Keratinocyte (primary cell): Measurements from ENCODE around the gene MGAT1. TPM values are rescaled to one million over a fixed set of nuclear protein-coding genes. Genes with fewer than 3 reads are reported as not detected.

ENCODE experiments used
- DNase-seq: peaks from one replicate; pipeline ENCODE4 v3.0.0-alpha.2; 2011; ENCODE audit warnings: low read depth, missing footprints, low spot score
- FAIRE-seq: peaks from 2 replicates; lab custom pipeline; 2011; peaks lifted over from hg19 to GRCh38; lab: Jason Lieb, UNC
- H2AFZ ChIP-seq: 2 replicates; pipeline ENCODE4 v1.6.0; 2012; ENCODE audit warnings: low read length, control low read depth, inconsistent platforms; ENCODE audit not compliant: control insufficient read depth
- H3K27ac ChIP-seq: 2 replicates; pipeline ENCODE4 v1.5.1; 2011; ENCODE audit warnings: low read length; ENCODE audit not compliant: control insufficient read depth, insufficient read depth
- H3K27me3 ChIP-seq: 3 replicates; pipeline ENCODE4 v1.6.0; 2011; ENCODE audit warnings: low read length; ENCODE audit not compliant: control insufficient read depth, insufficient read depth; ENCODE audit errors: extremely low read depth
- H3K36me3 ChIP-seq, 2 experiments: 2 replicates in 1 of 2; 3 replicates in 1 of 2; pipeline ENCODE4 v1.5.1; 2011; ENCODE audit warnings: low read length in 2 of 2, mild to moderate bottlenecking in 1 of 2; ENCODE audit not compliant: control insufficient read depth in 2 of 2, insufficient read depth in 2 of 2; ENCODE audit errors: extremely low read depth in 1 of 2
- H3K4me1 ChIP-seq: 3 replicates; pipeline ENCODE4 v1.5.1; 2011; ENCODE audit warnings: low read length; ENCODE audit not compliant: control insufficient read depth, insufficient read depth; ENCODE audit errors: extremely low read depth
- H3K4me2 ChIP-seq: 3 replicates; pipeline ENCODE4 v1.6.0; 2011; ENCODE audit warnings: low read depth, low read length; ENCODE audit not compliant: control insufficient read depth, insufficient read depth; ENCODE audit errors: extremely low read depth
- H3K4me3 ChIP-seq, 3 experiments: fragments of 200-600 bp in 1 of 3; sonication (generic) in 1 of 3; 2 replicates in 2 of 3; 3 replicates in 1 of 3; pipeline ENCODE4 v1.5.1; 2011 to 2016; ENCODE audit warnings: low read length in 3 of 3, mild to moderate bottlenecking in 3 of 3, control low read depth in 2 of 3, inconsistent platforms in 1 of 3, low read depth in 1 of 3, mixed read lengths in 1 of 3, mixed run types in 1 of 3, moderate library complexity in 1 of 3; ENCODE audit not compliant: control insufficient read depth in 2 of 3, insufficient read depth in 2 of 3; ENCODE audit errors: extremely low read depth in 1 of 3
- H3K79me2 ChIP-seq: 2 replicates; pipeline ENCODE4 v1.6.0; 2012; ENCODE audit warnings: low read length; ENCODE audit not compliant: control insufficient read depth, insufficient read depth
- H3K9ac ChIP-seq: 3 replicates; pipeline ENCODE4 v1.6.0; 2011; ENCODE audit warnings: low read length; ENCODE audit not compliant: control insufficient read depth, insufficient read depth; ENCODE audit errors: extremely low read depth
- H3K9me1 ChIP-seq: 3 replicates; pipeline ENCODE4 v1.6.0; 2011; ENCODE audit warnings: low read length; ENCODE audit not compliant: control insufficient read depth, insufficient read depth; ENCODE audit errors: extremely low read depth
- H3K9me3 ChIP-seq: 2 replicates; pipeline ENCODE4 v1.5.1; 2012; ENCODE audit warnings: low read depth, low read length; ENCODE audit not compliant: control insufficient read depth
- H4K20me1 ChIP-seq: 3 replicates; pipeline ENCODE4 v1.6.0; 2011; ENCODE audit warnings: low read length; ENCODE audit not compliant: control insufficient read depth, insufficient read depth; ENCODE audit errors: extremely low read depth
- CTCF ChIP-seq, 3 experiments: IDR thresholded peaks in 1 of 3; conservative IDR thresholded peaks in 1 of 3; optimal IDR thresholded peaks in 1 of 3; 2 replicates in 2 of 3; 3 replicates in 1 of 3; pipeline versions ENCODE3 to v1.5.1; 2011; ENCODE audit warnings: low read length in 3 of 3, mild to moderate bottlenecking in 3 of 3, moderate library complexity in 2 of 3, control low read depth in 1 of 3, inconsistent platforms in 1 of 3; ENCODE audit not compliant: insufficient read depth in 2 of 3; ENCODE audit errors: extremely low read depth in 1 of 3
- EZH2 ChIP-seq: IDR thresholded peaks from one replicate; pipeline ENCODE4 v1.6.1; 2012; ENCODE audit warnings: inconsistent platforms, mild to moderate bottlenecking, low read length, moderate library complexity
- dilution Hi-C: fragments of 300-500 bp; cut with MboI; formaldehyde crosslinking; loops from one replicate; pipeline ENCODE4 v1.7.0; 2020; ENCODE audit warnings: low sequenced_read_pairs; ENCODE audit not compliant: extremely low pct_ligation_motif_present
- polyA plus RNA-seq, 5 experiments: library from polyadenylated mRNA; depleted of rRNA in 3 of 5; stranded (reverse) in 3 of 5; stranded (forward) in 1 of 5; unstranded in 1 of 5; fragments of >200 nt; gene quantifications; 1 replicate in 1 of 5; 2 replicates in 3 of 5; 3 replicates in 1 of 5; pipeline versions ENCODE4 v1.2.1 to v1.2.3, GENCODE V29; 2011 to 2012; ENCODE audit warnings: missing spikeins in 2 of 5, low read depth in 1 of 5, low replicate concordance in 1 of 5

Gene MGAT1
- polyA plus RNA-seq, 1 donor (not counting 4 experiments of a cell fraction or from before 2014, with no cell fraction given): 80.3 TPM

DNA sequence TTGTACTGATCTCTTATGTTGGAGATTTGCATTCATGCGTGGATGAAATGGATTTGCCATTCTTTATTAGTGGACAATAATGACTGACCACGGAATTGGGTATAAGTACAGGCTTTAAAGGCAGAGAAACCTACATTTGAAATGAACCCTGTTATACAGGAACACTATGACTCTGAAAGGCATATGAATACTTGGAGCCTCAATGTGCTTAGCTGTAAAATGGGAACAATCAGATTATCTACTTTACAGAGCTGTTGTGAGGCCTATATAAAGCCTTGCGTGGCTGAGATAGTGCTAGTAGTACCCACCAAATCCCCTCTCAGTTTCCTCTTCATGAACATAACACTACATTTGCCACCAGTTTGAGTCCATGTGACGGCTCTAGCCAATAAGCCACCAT, 18.9 kb upstream of the MGAT1 start:
- H3K4me3 ChIP-seq: no peak overlapping the region
- DNase-seq: no peak
- no peaks in the 10 kb centered on the region for H3K9me3 ChIP-seq
- H3K27me3 ChIP-seq: no peaks in the 10 kb centered on the region
- H2AFZ ChIP-seq: no peak overlapping the region
- H3K79me2 ChIP-seq: no peaks in the 10 kb centered on the region
- H3K27ac ChIP-seq: no peak overlapping the region
- no peak for FAIRE-seq
- H3K9ac ChIP-seq: no peak overlapping the region
- H3K36me3 ChIP-seq: no peaks in the 10 kb centered on the region
- H3K4me1 ChIP-seq: peaks cover 21% of the 10 kb centered on the region
- H3K9me1 ChIP-seq: peaks cover 3% of the 10 kb centered on the region
- H4K20me1 ChIP-seq: no peaks in the 10 kb centered on the region
- no peak overlapping the region for H3K4me2 ChIP-seq
- TF ChIP-seq EZH2 (no peak), CTCF (optimal IDR thresholded peaks at IDR 0.05 in 1 of 3, IDR thresholded peaks at IDR 0.05 in 1 of 3, conservative IDR thresholded peaks at IDR 0.05 in 1 of 3; ENCODE audit: extremely low read depth in 1 of 3, insufficient read depth in 2 of 3, low read length in 3 of 3) (no peak)
- dilution Hi-C loops: no loop called here

DNA sequence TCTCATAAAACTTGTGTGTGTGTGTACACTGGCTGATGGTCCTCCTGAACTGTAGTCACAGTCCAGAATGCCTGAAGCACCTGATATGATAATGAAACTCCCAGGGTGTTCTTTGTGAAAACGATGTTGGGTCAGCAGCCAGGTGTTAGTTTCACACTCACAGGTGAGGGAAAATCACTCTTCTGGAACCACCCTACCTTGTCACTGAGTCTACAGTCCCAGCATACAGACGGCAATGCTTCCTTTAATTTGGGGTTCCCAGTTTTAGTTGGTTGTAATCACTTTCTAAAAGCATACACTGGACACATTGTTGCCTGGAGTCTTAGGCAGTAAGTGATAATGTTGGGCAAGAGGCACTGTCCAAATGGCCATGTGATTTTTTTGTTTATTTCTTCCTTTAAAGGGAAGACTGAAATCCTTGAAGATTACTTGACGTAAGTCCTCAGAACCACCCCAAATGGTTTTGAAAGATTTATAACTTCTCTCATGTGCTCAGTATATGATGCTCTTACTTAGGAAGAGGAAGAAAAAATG, 18.2 kb upstream of the MGAT1 start:
- Histone ChIP-seq H3K9ac (no peak overlapping the region), H3K27me3 (no peaks in the 10 kb centered on the region), H4K20me1 (no peaks in the 10 kb centered on the region), H3K36me3 (no peaks in the 10 kb centered on the region), H3K4me3 (no peak overlapping the region), H3K9me1 (peaks cover 1% of the 10 kb centered on the region), H2AFZ (no peak overlapping the region), H3K9me3 (no peaks in the 10 kb centered on the region), H3K79me2 (no peaks in the 10 kb centered on the region), H3K4me2 (no peak overlapping the region), H3K4me1 (peaks cover 14% of the 10 kb centered on the region), H3K27ac (no peak overlapping the region)
- DNase-seq: no peak
- FAIRE-seq: no peak
- TF ChIP-seq CTCF (optimal IDR thresholded peaks at IDR 0.05 in 1 of 3, IDR thresholded peaks at IDR 0.05 in 1 of 3, conservative IDR thresholded peaks at IDR 0.05 in 1 of 3; ENCODE audit: extremely low read depth in 1 of 3, insufficient read depth in 2 of 3, low read length in 3 of 3): no peak
- TF ChIP-seq EZH2: no peak
- dilution Hi-C loops: no loop called here
